ENCODE data around the gene RSPH3.
"Not testable (repeated sequence)": the region's sequence is repeated elsewhere in the genome, so short reads cannot be mapped to it uniquely, and the experiment has no call there.

RSPH3 gene

GRCh38 chr6:158989711-158990110 lies 10.3 kb downstream of the RSPH3 start:
- not testable (repeated sequence) for H3K36me3 ChIP-seq (ENCODE audit: control insufficient read depth, insufficient read depth, low read length); H3K27me3 ChIP-seq (ENCODE audit: control insufficient read depth, insufficient read depth, low read length); H3K27ac ChIP-seq (ENCODE audit: low read depth, low read length); H3K9ac ChIP-seq (ENCODE audit: low read length); H3K4me1 ChIP-seq (ENCODE audit: control insufficient read depth, insufficient read depth, low read length); H3K4me3 ChIP-seq (ENCODE audit: low read length)

- Histone ChIP-seq H3K36me3 (ENCODE audit: control insufficient read depth, insufficient read depth, low read length) (peaks cover 2% of the 10 kb centered on the region), H3K4me1 (ENCODE audit: control insufficient read depth, insufficient read depth, low read length) (no peaks in the 10 kb centered on the region), H3K27ac (ENCODE audit: low read depth, low read length) (no peak overlapping the region)
These were observed 11.5 kb downstream of the RSPH3 start for GRCh38 chr6:158988477-158988876.

GRCh38 chr6:158987657-158988056 lies 12.3 kb downstream of the RSPH3 start:
- H3K27ac ChIP-seq (ENCODE audit: low read depth, low read length), result no peak overlapping the region
- H3K36me3 ChIP-seq (ENCODE audit: control insufficient read depth, insufficient read depth, low read length), result peaks cover 2% of the 10 kb centered on the region
- H3K9ac ChIP-seq (ENCODE audit: low read length), result no peak overlapping the region
- no peaks in the 10 kb centered on the region for H3K4me1 ChIP-seq (ENCODE audit: control insufficient read depth, insufficient read depth, low read length)
- H3K4me3 ChIP-seq (ENCODE audit: low read length), result no peak overlapping the region
- H3K27me3 ChIP-seq (ENCODE audit: control insufficient read depth, insufficient read depth, low read length), result no peaks in the 10 kb centered on the region

More at GRCh38 chr6:158988477-158988876, 11.5 kb downstream of the RSPH3 start:
- no peaks in the 10 kb centered on the region for H3K27me3 ChIP-seq (ENCODE audit: control insufficient read depth, insufficient read depth, low read length)
- no peak overlapping the region for H3K9ac ChIP-seq (ENCODE audit: low read length)
- no peak overlapping the region for H3K4me3 ChIP-seq (ENCODE audit: low read length)

GRCh38 chr6:158978757-158979156 lies 21.2 kb downstream of the RSPH3 start:
- no peak overlapping the region for H3K9ac ChIP-seq (ENCODE audit: low read length)
- no peaks in the 10 kb centered on the region for H3K4me1 ChIP-seq (ENCODE audit: control insufficient read depth, insufficient read depth, low read length)
- H3K36me3 ChIP-seq (ENCODE audit: control insufficient read depth, insufficient read depth, low read length), result no peaks in the 10 kb centered on the region
- H3K27me3 ChIP-seq (ENCODE audit: control insufficient read depth, insufficient read depth, low read length), result no peaks in the 10 kb centered on the region
- no peak overlapping the region for H3K27ac ChIP-seq (ENCODE audit: low read depth, low read length)
- H3K4me3 ChIP-seq (ENCODE audit: low read length), result no peak overlapping the region

GRCh38 chr6:158977382-158977781 lies 22.6 kb downstream of the RSPH3 start:
- Histone ChIP-seq H3K27ac (ENCODE audit: low read depth, low read length) (no peak overlapping the region), H3K4me3 (ENCODE audit: low read length) (no peak overlapping the region), H3K27me3 (ENCODE audit: control insufficient read depth, insufficient read depth, low read length) (no peaks in the 10 kb centered on the region), H3K9ac (ENCODE audit: low read length) (no peak overlapping the region), H3K4me1 (ENCODE audit: control insufficient read depth, insufficient read depth, low read length) (no peaks in the 10 kb centered on the region), H3K36me3 (ENCODE audit: control insufficient read depth, insufficient read depth, low read length) (no peaks in the 10 kb centered on the region)

- H3K9ac ChIP-seq (ENCODE audit: low read length), result no peak overlapping the region
- no peaks in the 10 kb centered on the region for H3K27me3 ChIP-seq (ENCODE audit: control insufficient read depth, insufficient read depth, low read length)
These were observed 27.5 kb downstream of the RSPH3 start for GRCh38 chr6:158972241-158973233.

GRCh38 chr6:158970640-158971275 lies 29.2 kb downstream of the RSPH3 start:
- no peak overlapping the region for H3K9ac ChIP-seq (ENCODE audit: low read length)
- H3K4me1 ChIP-seq (ENCODE audit: control insufficient read depth, insufficient read depth, low read length), result peaks cover 3% of the 10 kb centered on the region
- peaks cover 3% of the 10 kb centered on the region for H3K36me3 ChIP-seq (ENCODE audit: control insufficient read depth, insufficient read depth, low read length)
- no peak overlapping the region for H3K27ac ChIP-seq (ENCODE audit: low read depth, low read length)
- H3K27me3 ChIP-seq (ENCODE audit: control insufficient read depth, insufficient read depth, low read length), result no peaks in the 10 kb centered on the region
- H3K4me3 ChIP-seq (ENCODE audit: low read length), result no peak overlapping the region

More at GRCh38 chr6:158972241-158973233, 27.5 kb downstream of the RSPH3 start:
- peaks cover 3% of the 10 kb centered on the region for H3K36me3 ChIP-seq (ENCODE audit: control insufficient read depth, insufficient read depth, low read length)
- no peak overlapping the region for H3K4me3 ChIP-seq (ENCODE audit: low read length)
- H3K27ac ChIP-seq (ENCODE audit: low read depth, low read length), result no peak overlapping the region
- peaks cover 3% of the 10 kb centered on the region for H3K4me1 ChIP-seq (ENCODE audit: control insufficient read depth, insufficient read depth, low read length)

GRCh38 chr6:158969148-158969547 lies 30.9 kb downstream of the RSPH3 start:
- Histone ChIP-seq H3K4me3 (ENCODE audit: low read length) (no peak overlapping the region), H3K27me3 (ENCODE audit: control insufficient read depth, insufficient read depth, low read length) (no peaks in the 10 kb centered on the region), H3K9ac (ENCODE audit: low read length) (no peak overlapping the region), H3K36me3 (ENCODE audit: control insufficient read depth, insufficient read depth, low read length) (peaks cover 3% of the 10 kb centered on the region), H3K4me1 (ENCODE audit: control insufficient read depth, insufficient read depth, low read length) (peaks cover 3% of the 10 kb centered on the region), H3K27ac (ENCODE audit: low read depth, low read length) (no peak overlapping the region)

- H3K4me3 ChIP-seq (ENCODE audit: low read length), result no peak overlapping the region
- no peaks in the 10 kb centered on the region for H3K4me1 ChIP-seq (ENCODE audit: control insufficient read depth, insufficient read depth, low read length)
- H3K36me3 ChIP-seq (ENCODE audit: control insufficient read depth, insufficient read depth, low read length), result no peaks in the 10 kb centered on the region
- H3K9ac ChIP-seq (ENCODE audit: low read length), result no peak overlapping the region
- no peaks in the 10 kb centered on the region for H3K27me3 ChIP-seq (ENCODE audit: control insufficient read depth, insufficient read depth, low read length)
- H3K27ac ChIP-seq (ENCODE audit: low read depth, low read length), result no peak overlapping the region
These were observed 36.8 kb downstream of the RSPH3 start for GRCh38 chr6:158963020-158963808.

- no peaks in the 10 kb centered on the region for H3K4me1 ChIP-seq (ENCODE audit: control insufficient read depth, insufficient read depth, low read length)
- no peaks in the 10 kb centered on the region for H3K36me3 ChIP-seq (ENCODE audit: control insufficient read depth, insufficient read depth, low read length)
- no peak overlapping the region for H3K4me3 ChIP-seq (ENCODE audit: low read length)
- no peak overlapping the region for H3K27ac ChIP-seq (ENCODE audit: low read depth, low read length)
- no peak overlapping the region for H3K9ac ChIP-seq (ENCODE audit: low read length)
- no peaks in the 10 kb centered on the region for H3K27me3 ChIP-seq (ENCODE audit: control insufficient read depth, insufficient read depth, low read length)
These were observed 37.6 kb downstream of the RSPH3 start for GRCh38 chr6:158962371-158962770.

- H3K36me3 ChIP-seq (ENCODE audit: control insufficient read depth, insufficient read depth, low read length), result no peaks in the 10 kb centered on the region
- no peaks in the 10 kb centered on the region for H3K4me1 ChIP-seq (ENCODE audit: control insufficient read depth, insufficient read depth, low read length)
- H3K27ac ChIP-seq (ENCODE audit: low read depth, low read length), result no peak overlapping the region
- no peak overlapping the region for H3K4me3 ChIP-seq (ENCODE audit: low read length)
- no peaks in the 10 kb centered on the region for H3K27me3 ChIP-seq (ENCODE audit: control insufficient read depth, insufficient read depth, low read length)
- H3K9ac ChIP-seq (ENCODE audit: low read length), result no peak overlapping the region
These were observed 40.0 kb downstream of the RSPH3 start for GRCh38 chr6:158960026-158960425.

GRCh38 chr6:158959552-158959951 lies 40.5 kb downstream of the RSPH3 start:
- Histone ChIP-seq H3K9ac (ENCODE audit: low read length) (no peak overlapping the region), H3K4me3 (ENCODE audit: low read length) (no peak overlapping the region), H3K27me3 (ENCODE audit: control insufficient read depth, insufficient read depth, low read length) (no peaks in the 10 kb centered on the region), H3K4me1 (ENCODE audit: control insufficient read depth, insufficient read depth, low read length) (no peaks in the 10 kb centered on the region), H3K27ac (ENCODE audit: low read depth, low read length) (no peak overlapping the region), H3K36me3 (ENCODE audit: control insufficient read depth, insufficient read depth, low read length) (no peaks in the 10 kb centered on the region)
